DND-41 (cell line): ENCODE data around the gene MAB21L3.

ENCODE experiments used
- ATAC-seq: fragments of 200-7000 bp; cut with Tn5 transposase; 3 replicates; pipeline ENCODE4 v1.9.1; 2021; ENCODE audit warnings: low read depth; ENCODE audit not compliant: insufficient read depth
- DNase-seq: peaks from one replicate; pipeline ENCODE4 v3.0.0-alpha.2; 2020
- H2AFZ ChIP-seq: 2 replicates; pipeline ENCODE4 v1.6.0; 2012; ENCODE audit warnings: low read depth, low read length
- H3K27ac ChIP-seq: 2 replicates; pipeline ENCODE4 v1.5.1; 2012; ENCODE audit warnings: low read length, inconsistent platforms
- H3K27me3 ChIP-seq: fragments of 200-600 bp; sonication (generic); 2 replicates; pipeline ENCODE4 v1.6.0; 2012; ENCODE audit warnings: low read length, mild to moderate bottlenecking, inconsistent platforms; ENCODE audit not compliant: insufficient read depth, poor library complexity
- H3K36me3 ChIP-seq: 2 replicates; pipeline ENCODE4 v1.5.1; 2012; ENCODE audit warnings: low read length, inconsistent platforms; ENCODE audit not compliant: insufficient read depth
- H3K4me1 ChIP-seq: 2 replicates; pipeline ENCODE4 v1.5.1; 2012; ENCODE audit warnings: mild to moderate bottlenecking, low read length; ENCODE audit not compliant: insufficient read depth
- H3K4me2 ChIP-seq: 2 replicates; pipeline ENCODE4 v1.6.0; 2012; ENCODE audit warnings: mild to moderate bottlenecking, moderate library complexity, low read length, inconsistent platforms; ENCODE audit not compliant: insufficient read depth
- H3K4me3 ChIP-seq, 2 experiments: fragments of 200-600 bp in 1 of 2; shearing (Covaris generic) in 1 of 2; 2 replicates each; pipeline ENCODE4 v1.5.1; 2012 to 2016; ENCODE audit warnings: inconsistent platforms in 2 of 2, low read length in 2 of 2, mild to moderate bottlenecking in 2 of 2, low read depth in 1 of 2, moderate library complexity in 1 of 2
- H3K79me2 ChIP-seq: 2 replicates; pipeline ENCODE4 v1.6.0; 2012; ENCODE audit warnings: low read length, inconsistent platforms; ENCODE audit not compliant: insufficient read depth
- H3K9ac ChIP-seq: 2 replicates; pipeline ENCODE4 v1.6.0; 2012; ENCODE audit warnings: low read depth, mild to moderate bottlenecking, inconsistent platforms, low read length, moderate library complexity
- H3K9me3 ChIP-seq: 2 replicates; pipeline ENCODE4 v1.5.1; 2012; ENCODE audit warnings: low read length, moderate library complexity, mild to moderate bottlenecking, inconsistent platforms; ENCODE audit not compliant: insufficient read depth, severe bottlenecking
- H4K20me1 ChIP-seq: 2 replicates; pipeline ENCODE4 v1.6.0; 2012; ENCODE audit warnings: low read length; ENCODE audit not compliant: insufficient read depth
- EZH2 ChIP-seq: IDR thresholded peaks from 3 replicates; pipeline ENCODE4 v1.6.1; 2012; ENCODE audit warnings: borderline replicate concordance, low read depth, mild to moderate bottlenecking, moderate library complexity, low read length, inconsistent platforms; ENCODE audit not compliant: severe bottlenecking
- TF ChIP-seq, protein P1 (sequence below): IDR thresholded peaks from 2 replicates; pipeline ENCODE4 v1.5.1; 2012; ENCODE audit warnings: borderline replicate concordance, low read length, moderate library complexity, mild to moderate bottlenecking; ENCODE audit not compliant: poor library complexity, severe bottlenecking; ENCODE audit errors: extremely low read depth

MAB21L3 gene

DNA sequence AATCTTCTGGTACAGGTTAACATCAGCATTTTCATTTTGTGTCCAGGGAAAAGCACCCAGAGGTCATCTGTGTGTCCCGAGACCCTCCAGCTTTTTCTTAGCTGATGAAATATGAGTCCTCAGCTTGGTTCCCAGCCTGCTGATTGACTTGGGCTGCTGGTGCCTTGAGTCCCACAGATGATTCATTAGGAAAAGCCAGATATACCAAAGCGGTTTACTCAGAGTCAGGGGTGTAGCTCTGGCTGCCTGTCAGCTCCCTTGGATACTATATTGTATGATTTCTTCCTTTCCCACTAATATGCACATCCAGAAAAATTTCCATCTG, 43.7 kb upstream of the MAB21L3 start:
- no peak overlapping the region for H3K4me2 ChIP-seq
- H3K9ac ChIP-seq: no peak overlapping the region
- DNase-seq (no peak), ATAC-seq (no peak)
- no peak overlapping the region for H3K4me3 ChIP-seq
- TF ChIP-seq EZH2: no peak
- TF ChIP-seq, protein P1, sequence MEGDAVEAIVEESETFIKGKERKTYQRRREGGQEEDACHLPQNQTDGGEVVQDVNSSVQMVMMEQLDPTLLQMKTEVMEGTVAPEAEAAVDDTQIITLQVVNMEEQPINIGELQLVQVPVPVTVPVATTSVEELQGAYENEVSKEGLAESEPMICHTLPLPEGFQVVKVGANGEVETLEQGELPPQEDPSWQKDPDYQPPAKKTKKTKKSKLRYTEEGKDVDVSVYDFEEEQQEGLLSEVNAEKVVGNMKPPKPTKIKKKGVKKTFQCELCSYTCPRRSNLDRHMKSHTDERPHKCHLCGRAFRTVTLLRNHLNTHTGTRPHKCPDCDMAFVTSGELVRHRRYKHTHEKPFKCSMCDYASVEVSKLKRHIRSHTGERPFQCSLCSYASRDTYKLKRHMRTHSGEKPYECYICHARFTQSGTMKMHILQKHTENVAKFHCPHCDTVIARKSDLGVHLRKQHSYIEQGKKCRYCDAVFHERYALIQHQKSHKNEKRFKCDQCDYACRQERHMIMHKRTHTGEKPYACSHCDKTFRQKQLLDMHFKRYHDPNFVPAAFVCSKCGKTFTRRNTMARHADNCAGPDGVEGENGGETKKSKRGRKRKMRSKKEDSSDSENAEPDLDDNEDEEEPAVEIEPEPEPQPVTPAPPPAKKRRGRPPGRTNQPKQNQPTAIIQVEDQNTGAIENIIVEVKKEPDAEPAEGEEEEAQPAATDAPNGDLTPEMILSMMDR: no peak
- no peak overlapping the region for H3K27ac ChIP-seq
- H3K9me3 ChIP-seq: no peaks in the 10 kb centered on the region
- H3K36me3 ChIP-seq: no peaks in the 10 kb centered on the region
- no peaks in the 10 kb centered on the region for H3K4me1 ChIP-seq
- H4K20me1 ChIP-seq: no peaks in the 10 kb centered on the region
- no peaks in the 10 kb centered on the region for H3K79me2 ChIP-seq
- H2AFZ ChIP-seq: no peak overlapping the region
- H3K27me3 ChIP-seq: peaks cover 11% of the 10 kb centered on the region

GRCh38 chr1:116075575-116075974, 35.6 kb upstream of the MAB21L3 start:
- Histone ChIP-seq H3K9ac (no peak overlapping the region), H3K27me3 (peaks cover 3% of the 10 kb centered on the region), H3K36me3 (no peaks in the 10 kb centered on the region), H3K9me3 (no peaks in the 10 kb centered on the region), H2AFZ (no peak overlapping the region), H3K4me1 (no peaks in the 10 kb centered on the region), H3K4me2 (no peak overlapping the region), H3K79me2 (no peaks in the 10 kb centered on the region), H3K4me3 (no peak overlapping the region), H4K20me1 (no peaks in the 10 kb centered on the region), H3K27ac (no peak overlapping the region)
- ATAC-seq (no peak), DNase-seq (no peak)
- TF ChIP-seq, protein P1: no peak
- TF ChIP-seq EZH2: no peak

GRCh38 chr1:116075990-116076389, 35.2 kb upstream of the MAB21L3 start:
- H3K36me3 ChIP-seq: no peaks in the 10 kb centered on the region
- H3K4me1 ChIP-seq: no peaks in the 10 kb centered on the region
- no peak overlapping the region for H3K27ac ChIP-seq
- peaks cover 3% of the 10 kb centered on the region for H3K27me3 ChIP-seq
- DNase-seq (no peak), ATAC-seq (no peak)
- H3K9me3 ChIP-seq: no peaks in the 10 kb centered on the region
- H3K9ac ChIP-seq: no peak overlapping the region
- no peak overlapping the region for H2AFZ ChIP-seq
- H3K79me2 ChIP-seq: no peaks in the 10 kb centered on the region
- no peak overlapping the region for H3K4me2 ChIP-seq
- no peak overlapping the region for H3K4me3 ChIP-seq
- TF ChIP-seq EZH2: no peak
- TF ChIP-seq, protein P1: no peak
- no peaks in the 10 kb centered on the region for H4K20me1 ChIP-seq

DNA sequence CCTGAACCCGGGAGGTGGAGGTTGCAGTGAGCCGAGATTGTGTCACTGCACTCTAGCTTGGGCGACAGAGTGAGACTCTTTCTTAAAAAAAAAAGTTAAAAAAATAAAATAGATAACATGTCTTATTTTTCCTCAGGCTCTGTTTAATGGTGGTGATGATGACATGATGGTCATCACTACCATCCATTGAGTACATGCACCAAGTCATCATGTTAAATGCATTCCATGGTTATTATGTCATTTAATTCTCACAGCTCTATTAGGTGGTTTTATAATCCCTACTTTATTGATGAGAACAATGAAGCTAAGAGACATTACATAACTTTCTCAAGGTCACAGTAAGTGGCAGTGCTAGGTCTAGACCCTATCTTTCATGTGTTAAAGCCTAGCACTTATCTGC, 34.4 kb upstream of the MAB21L3 start:
- no peak overlapping the region for H3K9ac ChIP-seq

More for the DNA sequence above, 34.4 kb upstream of the MAB21L3 start:
- Histone ChIP-seq H3K27ac (no peak overlapping the region), H4K20me1 (no peaks in the 10 kb centered on the region), H3K4me1 (no peaks in the 10 kb centered on the region), H3K27me3 (peaks cover 3% of the 10 kb centered on the region), H3K36me3 (no peaks in the 10 kb centered on the region), H3K4me3 (no peak overlapping the region), H3K79me2 (no peaks in the 10 kb centered on the region), H3K4me2 (no peak overlapping the region), H3K9me3 (no peaks in the 10 kb centered on the region), H2AFZ (no peak overlapping the region)
- no peak for TF ChIP-seq EZH2
- TF ChIP-seq, protein P1: no peak
- ATAC-seq (no peak), DNase-seq (no peak)
